Fibroblast of mammary gland (primary cell): ENCODE data around the gene GNG7.
"Not testable (repeated sequence)": the region's sequence is repeated elsewhere in the genome, so short reads cannot be mapped to it uniquely, and the experiment has no call there.

Source experiments
- DNase-seq: peaks from one replicate; pipeline ENCODE4 v3.0.0-alpha.2; 2010; ENCODE audit warnings: low read depth
- H3K4me3 ChIP-seq: 2 replicates; pipeline ENCODE4 v1.5.1; 2011; ENCODE audit warnings: low read depth, mild to moderate bottlenecking, low read length, moderate library complexity; ENCODE audit not compliant: control insufficient read depth
- CTCF ChIP-seq: conservative IDR thresholded peaks from 2 replicates; pipeline ENCODE4 v1.5.1; 2011; ENCODE audit warnings: low read depth, low read length, inconsistent platforms; ENCODE audit not compliant: control insufficient read depth, insufficient read depth

Gene GNG7

GRCh38 chr19:2661615-2662014 lies 40.9 kb downstream of the GNG7 start:
- peak; percentile 39 for DNase-seq
- no peak overlapping the region for H3K4me3 ChIP-seq
- peak; percentile 34 for TF ChIP-seq CTCF

GRCh38 chr19:2659856-2660432 lies 42.5 kb downstream of the GNG7 start:
- no peak for TF ChIP-seq CTCF
- no peak for DNase-seq
- H3K4me3 ChIP-seq = no peak overlapping the region

GRCh38 chr19:2656533-2656932 lies 46.0 kb downstream of the GNG7 start:
- no peak overlapping the region for H3K4me3 ChIP-seq
- no peak for DNase-seq
- no peak for TF ChIP-seq CTCF

GRCh38 chr19:2653710-2654707 lies 48.5 kb downstream of the GNG7 start:
- no peak for DNase-seq
- TF ChIP-seq CTCF = no peak
- H3K4me3 ChIP-seq = no peak overlapping the region

GRCh38 chr19:2653218-2653617 lies 49.3 kb downstream of the GNG7 start:
- no peak for DNase-seq
- no peak for TF ChIP-seq CTCF
- no peak overlapping the region for H3K4me3 ChIP-seq

- no peak for DNase-seq
- TF ChIP-seq CTCF = no peak
These were observed 49.9 kb downstream of the GNG7 start for GRCh38 chr19:2652504-2653099.

GRCh38 chr19:2651002-2651733 lies 51.3 kb downstream of the GNG7 start:
- H3K4me3 ChIP-seq, DNase-seq: not testable (repeated sequence)

More at GRCh38 chr19:2652504-2653099, 49.9 kb downstream of the GNG7 start:
- H3K4me3 ChIP-seq = no peak overlapping the region
